SK-N-SH (cell line): ENCODE results near the gene C3. TPM values are rescaled to one million over a fixed set of nuclear protein-coding genes. Genes with fewer than 3 reads are reported as not detected.

Experiments
- CTCF ChIA-PET: fragments of 300-600, 350-600 bp; formaldehyde crosslinking; extraction: SDS; loops from one replicate; lab custom pipeline; 2021; lab: Yijun Ruan, JAX
- POLR2A ChIA-PET: fragments of 350-600 bp; sonication (Branson Sonifier 250); formaldehyde crosslinking; extraction: SDS; loops from one replicate; lab custom pipeline; 2020; ENCODE audit warnings: antibody characterized with exemption, inconsistent platforms; lab: Yijun Ruan, JAX
- DNase-seq: peaks from one replicate; pipeline ENCODE4 v3.0.0; 2012
- H2AFZ ChIP-seq: fragments of 200-600 bp; sonication (generic); 2 replicates; pipeline ENCODE4 v1.8.1; 2016; ENCODE audit warnings: antibody characterized with exemption, mild to moderate bottlenecking, low read depth
- H3F3A ChIP-seq: fragments of 200-600 bp; sonication (generic); replicated peaks from 2 replicates; pipeline ENCODE3; 2016; ENCODE audit warnings: antibody characterized with exemption, mild to moderate bottlenecking; ENCODE audit not compliant: insufficient read depth
- H3K27ac ChIP-seq, 2 experiments: fragments of 200-500 bp in 1 of 2; fragments of 200-600 bp in 1 of 2; sonication (Bioruptor generic) in 1 of 2; sonication (generic), shearing (Covaris generic) in 1 of 2; 2 replicates each; pipeline versions ENCODE4 v1.5.1 to v1.6.1; 2014 to 2016; ENCODE audit warnings: low read depth in 2 of 2, inconsistent platforms in 1 of 2, low read length in 1 of 2, mild to moderate bottlenecking in 1 of 2, mixed read lengths in 1 of 2
- H3K27me3 ChIP-seq: fragments of 200-600 bp; sonication (generic), shearing (Covaris generic); 2 replicates; pipeline ENCODE4 v1.6.1; 2016; ENCODE audit warnings: mixed run types; ENCODE audit not compliant: insufficient read depth
- H3K36me3 ChIP-seq, 2 experiments: fragments of 200-500 bp in 1 of 2; fragments of 200-600 bp in 1 of 2; sonication (Bioruptor generic) in 1 of 2; sonication (generic) in 1 of 2; replicated peaks in 1 of 2; 2 replicates each; pipeline versions ENCODE3 to v1.5.1; 2014 to 2016; ENCODE audit warnings: low read length in 1 of 2, mild to moderate bottlenecking in 1 of 2; ENCODE audit not compliant: insufficient read depth in 2 of 2, control insufficient read depth in 1 of 2
- H3K4me1 ChIP-seq, 2 experiments: fragments of 200-500 bp in 1 of 2; fragments of 200-600 bp in 1 of 2; sonication (Bioruptor generic) in 1 of 2; sonication (generic), shearing (Covaris generic) in 1 of 2; 2 replicates each; pipeline versions ENCODE4 v1.5.1 to v1.6.1; 2014 to 2016; ENCODE audit warnings: low read depth in 1 of 2, low read length in 1 of 2, mixed run types in 1 of 2; ENCODE audit not compliant: insufficient read depth in 2 of 2, control insufficient read depth in 1 of 2
- H3K4me2 ChIP-seq: fragments of 200-600 bp; sonication (generic), shearing (Covaris generic); 2 replicates; pipeline ENCODE4 v1.6.1; 2017; ENCODE audit warnings: mixed run types
- H3K4me3 ChIP-seq, 2 experiments: fragments of 200-500 bp in 1 of 2; fragments of 200-600 bp in 1 of 2; sonication (Bioruptor generic) in 1 of 2; sonication (generic), shearing (Covaris generic) in 1 of 2; 2 replicates each; pipeline versions ENCODE4 v1.5.1 to v1.8.1; 2014 to 2016; ENCODE audit warnings: low read depth in 2 of 2, inconsistent platforms in 1 of 2, low read length in 1 of 2, mild to moderate bottlenecking in 1 of 2, mixed read lengths in 1 of 2, moderate library complexity in 1 of 2
- H3K79me2 ChIP-seq: fragments of 200-600 bp; sonication (generic); 2 replicates; pipeline ENCODE4 v1.8.1; 2017; ENCODE audit warnings: mild to moderate bottlenecking; ENCODE audit not compliant: insufficient read depth
- H3K9ac ChIP-seq: fragments of 200-600 bp; sonication (generic); 2 replicates; pipeline ENCODE4 v1.6.1; 2017; ENCODE audit warnings: mixed run types
- H3K9me2 ChIP-seq: fragments of 200-600 bp; sonication (generic); 2 replicates; pipeline ENCODE4 v1.6.1; 2017; ENCODE audit warnings: mixed run types
- H3K9me3 ChIP-seq: fragments of 200-600 bp; sonication (generic); 2 replicates; pipeline ENCODE4 v1.6.1; 2017; ENCODE audit warnings: mixed run types, mild to moderate bottlenecking, moderate library complexity
- H4K20me1 ChIP-seq: fragments of 200-600 bp; sonication (generic); 2 replicates; pipeline ENCODE4 v1.6.1; 2017; ENCODE audit warnings: mild to moderate bottlenecking, mixed run types; ENCODE audit not compliant: insufficient read depth
- CHD2 ChIP-seq: fragments of 150-350 bp; IDR thresholded peaks from 2 replicates; pipeline ENCODE4 v1.6.1; 2018; ENCODE audit warnings: low read length; ENCODE audit not compliant: partially characterized antibody
- EZH2phosphoT487 ChIP-seq: fragments of 200-600 bp; sonication (generic); IDR thresholded peaks from 2 replicates; pipeline ENCODE4 v1.6.1; 2017; ENCODE audit warnings: low read depth, mixed run types, mild to moderate bottlenecking, antibody characterized with exemption, moderate library complexity, borderline replicate concordance
- FOSL2 ChIP-seq: IDR thresholded peaks from 2 replicates; pipeline ENCODE4 v1.4.0; 2012; ENCODE audit warnings: low read depth, mild to moderate bottlenecking, moderate library complexity, borderline replicate concordance
- FOXM1 ChIP-seq: IDR thresholded peaks from 2 replicates; pipeline ENCODE4 v1.4.0; 2012; ENCODE audit warnings: low read depth, mild to moderate bottlenecking
- GATA2 ChIP-seq: sonication (generic); formaldehyde crosslinking; IDR thresholded peaks from 2 replicates; pipeline ENCODE4 v1.5.0; 2020; ENCODE audit warnings: mild to moderate bottlenecking, missing genetic modification reagents
- MAX ChIP-seq: IDR thresholded peaks from 2 replicates; pipeline ENCODE4 v1.4.0; 2012; ENCODE audit warnings: low read depth
- SMC3 ChIP-seq: IDR thresholded peaks from 2 replicates; pipeline ENCODE4 v1.6.1; 2012; ENCODE audit warnings: low read depth, low read length, improper control_type of control experiment
- TAF1 ChIP-seq: IDR thresholded peaks from 2 replicates; pipeline ENCODE4 v1.6.1; 2012; ENCODE audit warnings: low read depth, mild to moderate bottlenecking, low read length, moderate library complexity, borderline replicate concordance
- TCF12 ChIP-seq: IDR thresholded peaks from 2 replicates; pipeline ENCODE4 v1.4.0; 2012
- ZBTB33 ChIP-seq: IDR thresholded peaks from 2 replicates; pipeline ENCODE4 v1.4.0; 2012; ENCODE audit warnings: low read depth, borderline replicate concordance
- WGBS: methylation state at CpG from one replicate; pipeline ENCODE4 v1.1.6; 2017; ENCODE audit warnings: low lambda C conversion rate; 5-methylcytosine and 5-hydroxymethylcytosine counted together
- polyA plus RNA-seq, 3 experiments: library from polyadenylated mRNA; depleted of rRNA; stranded (reverse); fragments of >200 nt; gene quantifications; 2 replicates each; pipeline ENCODE4 v1.2.3, GENCODE V29; 2012

The C3 gene
- polyA plus RNA-seq, 1 of the 3 experiments (the other 2 are of a cell fraction) = 0.67 TPM

- TF ChIP-seq EZH2phosphoT487 (no peak), TCF12 (no peak), ZBTB33 (no peak), FOSL2 (no peak), GATA2 (CRISPR knock-in tag) (no peak), FOXM1 (no peak)
Measured at GRCh38 chr19:6713773-6714692, 6.4 kb downstream of the C3 start (continued).

- DNase-seq = no peak
- no peaks in the 10 kb centered on the region for H3K9me2 ChIP-seq
- no peaks in the 10 kb centered on the region for H3K79me2 ChIP-seq
- no peaks in the 10 kb centered on the region for H4K20me1 ChIP-seq
- H3K27ac ChIP-seq = no peak overlapping the region
- TF ChIP-seq ZBTB33 (no peak), CHD2 (no peak), TAF1 (no peak), MAX (no peak), SMC3 (no peak)
- H3K4me1 ChIP-seq = no peaks in the 10 kb centered on the region
- ChIA-PET CTCF (no interaction called here), POLR2A (no interaction called here)
- no peak overlapping the region for H3K4me2 ChIP-seq
- H3K9me3 ChIP-seq = no peaks in the 10 kb centered on the region
- H3K27me3 ChIP-seq = peaks cover 33% of the 10 kb centered on the region
- peaks cover 6% of the 10 kb centered on the region for H3F3A ChIP-seq
- no peak overlapping the region for H3K4me3 ChIP-seq
- H2AFZ ChIP-seq = no peak overlapping the region
- H3K36me3 ChIP-seq = no peaks in the 10 kb centered on the region
- whole genome bisulfite sequencing = 46% methylated on average over 15 of the region's 20 CpGs
- no peak overlapping the region for H3K9ac ChIP-seq
Measured at GRCh38 chr19:6712692-6713670, 7.5 kb downstream of the C3 start.
